ENCODE results near the gene SLC27A6.
"Not testable (repeated sequence)": the region's sequence is repeated elsewhere in the genome, so short reads cannot be mapped to it uniquely, and the experiment has no call there.

SLC27A6 gene, protein sequence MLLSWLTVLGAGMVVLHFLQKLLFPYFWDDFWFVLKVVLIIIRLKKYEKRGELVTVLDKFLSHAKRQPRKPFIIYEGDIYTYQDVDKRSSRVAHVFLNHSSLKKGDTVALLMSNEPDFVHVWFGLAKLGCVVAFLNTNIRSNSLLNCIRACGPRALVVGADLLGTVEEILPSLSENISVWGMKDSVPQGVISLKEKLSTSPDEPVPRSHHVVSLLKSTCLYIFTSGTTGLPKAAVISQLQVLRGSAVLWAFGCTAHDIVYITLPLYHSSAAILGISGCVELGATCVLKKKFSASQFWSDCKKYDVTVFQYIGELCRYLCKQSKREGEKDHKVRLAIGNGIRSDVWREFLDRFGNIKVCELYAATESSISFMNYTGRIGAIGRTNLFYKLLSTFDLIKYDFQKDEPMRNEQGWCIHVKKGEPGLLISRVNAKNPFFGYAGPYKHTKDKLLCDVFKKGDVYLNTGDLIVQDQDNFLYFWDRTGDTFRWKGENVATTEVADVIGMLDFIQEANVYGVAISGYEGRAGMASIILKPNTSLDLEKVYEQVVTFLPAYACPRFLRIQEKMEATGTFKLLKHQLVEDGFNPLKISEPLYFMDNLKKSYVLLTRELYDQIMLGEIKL

DNA sequence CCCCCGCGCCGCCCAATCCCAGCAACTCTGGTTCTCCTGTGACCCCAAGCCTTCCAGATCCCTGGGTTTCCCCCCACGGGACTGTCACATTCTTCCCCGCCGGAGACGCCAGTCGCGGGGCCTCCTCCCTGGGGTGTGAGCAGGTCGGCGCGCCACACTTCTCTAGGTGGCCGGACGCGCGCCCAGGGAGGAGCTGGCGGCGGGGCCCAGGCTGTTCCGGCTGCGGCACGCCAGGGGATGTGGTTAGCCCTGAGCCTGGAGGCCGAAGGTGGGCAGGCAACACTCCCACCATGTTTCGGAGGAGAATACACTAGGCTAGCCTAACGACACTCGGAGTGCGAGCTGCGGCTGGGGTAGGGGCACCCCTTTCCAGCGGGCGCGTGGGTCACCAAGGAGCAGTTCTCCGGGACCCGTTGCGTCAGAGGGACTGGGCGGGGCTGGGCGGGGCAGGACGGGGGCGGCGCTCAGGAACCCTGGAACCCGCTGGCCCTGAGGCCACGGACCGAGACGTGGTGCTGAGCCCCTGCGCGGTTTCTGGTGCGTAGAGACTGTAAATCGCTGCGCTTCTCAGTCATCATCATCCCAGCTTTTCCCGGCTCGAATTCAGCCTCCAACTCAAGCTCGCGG lies at the start of gene SLC27A6:
Gene SLC27A6 (plus strand): TSS at position 478 of the 627 bp plus-strand sequence. CDS start 650 bp downstream, outside the sequence.
- intact Hi-C loops (cut with DNase I) = no loop called here
- peak in 3 of 42 donors; percentile 17 to 33 (median 23) for DNase-seq

DNA sequence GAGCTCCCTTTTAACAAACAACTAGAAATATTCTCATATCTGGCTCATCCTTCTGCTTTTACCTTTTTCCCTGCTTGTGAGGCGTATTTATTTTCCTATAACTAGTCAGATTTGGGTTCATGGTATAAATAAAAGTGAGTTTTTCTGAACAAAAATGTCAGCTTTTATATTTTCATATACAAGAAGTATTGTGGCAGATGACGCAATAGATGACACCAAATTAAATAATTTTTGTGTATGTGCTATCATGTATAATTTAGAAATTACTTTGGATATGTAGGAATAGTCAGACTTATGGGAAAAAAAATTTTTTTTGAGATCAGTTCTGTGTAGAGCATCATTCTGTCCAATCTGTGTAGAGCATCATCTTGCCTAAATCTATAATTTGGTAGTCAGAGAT lies 45.7 kb upstream of the SLC27A6 start:
- intact Hi-C loops (cut with DNase I) = no loop called here
- no peak for DNase-seq

DNA sequence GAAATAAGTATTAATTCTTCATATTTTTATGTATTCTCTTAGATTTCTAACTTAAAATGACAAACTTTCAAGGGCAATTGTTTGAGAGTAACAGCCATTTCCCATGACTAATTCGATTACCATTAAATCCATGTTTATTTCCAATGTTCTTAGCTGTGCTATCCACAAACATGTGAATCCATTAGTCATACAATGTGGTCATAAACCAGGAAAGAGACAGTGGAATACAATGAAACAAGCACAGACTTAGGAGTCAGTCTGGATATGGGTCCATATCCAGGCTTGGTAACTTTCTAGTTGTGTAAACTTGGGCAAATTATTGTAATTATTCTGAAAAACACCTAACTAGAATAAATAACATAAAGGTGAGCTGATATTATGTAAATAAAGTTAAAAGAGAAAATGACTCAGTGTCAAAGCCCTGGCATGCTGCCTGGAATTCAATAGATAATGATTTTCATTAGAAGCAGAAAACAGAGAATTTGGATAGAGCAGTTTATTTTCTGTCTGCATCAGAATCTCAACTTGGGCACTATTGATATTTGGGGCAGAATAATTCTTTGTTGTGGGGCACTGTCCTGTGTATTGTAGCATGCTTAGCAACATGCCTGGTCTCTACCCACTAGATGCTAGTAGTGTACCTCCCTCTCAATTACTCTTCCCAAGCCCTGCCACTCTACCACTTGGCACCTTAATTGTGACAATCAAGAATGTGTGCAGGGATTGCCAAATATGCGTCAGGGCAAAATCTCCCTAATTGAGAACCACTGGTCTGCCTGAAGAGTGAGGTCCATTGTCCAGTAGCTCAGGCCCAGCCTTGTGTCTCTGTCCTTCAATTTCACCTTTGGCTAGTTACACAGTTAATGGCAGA lies 44.7 kb upstream of the SLC27A6 start:
- intact Hi-C loops (cut with DNase I) = no loop called here
- no peak for DNase-seq

DNA sequence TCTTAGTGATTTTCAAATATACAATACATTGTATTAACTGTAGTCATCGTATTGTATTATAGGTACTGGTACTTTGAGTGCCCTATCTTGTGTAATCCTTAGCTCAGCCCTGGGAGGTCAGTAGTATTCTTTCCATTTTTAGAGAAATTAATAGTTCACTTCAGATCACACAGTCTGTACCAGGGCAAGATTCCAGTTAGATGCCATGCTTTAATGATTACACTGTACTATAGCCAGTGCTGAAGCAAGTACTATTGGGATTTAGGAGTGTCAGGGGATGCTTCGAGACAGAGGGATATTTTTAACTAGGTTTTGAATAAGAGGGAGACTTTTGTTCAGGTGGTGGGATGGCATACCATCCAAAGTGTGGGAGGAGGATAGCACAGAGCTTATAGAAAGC lies 41.0 kb upstream of the SLC27A6 start:
- intact Hi-C loops (cut with DNase I) = no loop called here
- DNase-seq = no peak

DNA sequence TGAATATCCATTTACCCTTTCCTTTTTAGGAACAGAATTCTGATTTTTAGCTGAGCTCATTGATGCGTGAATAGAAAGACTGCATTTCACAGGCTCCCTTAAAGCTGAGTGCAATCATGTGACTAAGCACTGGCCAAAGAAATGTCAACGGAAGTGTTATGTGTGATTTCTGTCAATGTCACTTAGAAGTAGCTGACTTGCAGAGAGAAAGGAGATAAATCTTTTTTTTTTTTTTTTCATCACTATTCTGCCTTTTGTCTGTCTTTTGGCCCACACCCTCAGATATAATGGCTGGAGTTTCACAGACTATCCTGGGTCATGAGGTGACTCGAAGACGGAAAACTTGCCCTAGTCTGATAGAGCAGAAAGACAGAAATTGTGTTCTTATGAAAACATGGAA lies 39.3 kb upstream of the SLC27A6 start:
- no peak for DNase-seq
- intact Hi-C loops (cut with DNase I) = no loop called here

DNA sequence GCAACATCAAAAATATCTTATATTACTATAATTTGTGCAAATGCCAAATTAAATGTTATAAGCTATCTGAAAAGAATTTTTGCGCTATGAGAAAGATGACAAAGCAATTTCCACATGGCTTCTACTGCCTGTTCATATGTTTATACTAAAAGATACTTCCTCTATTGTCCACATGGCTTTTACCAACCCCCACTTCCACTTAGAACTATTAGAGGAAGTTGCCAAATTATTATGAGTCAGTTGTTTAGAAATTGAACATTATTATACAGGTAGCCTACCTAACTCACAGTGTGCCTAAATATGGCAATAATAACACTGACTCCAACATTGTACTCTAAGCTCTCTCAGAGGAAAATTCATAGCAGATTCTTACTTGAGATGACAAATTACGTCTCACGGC lies 37.6 kb upstream of the SLC27A6 start:
- intact Hi-C loops (cut with DNase I) = no loop called here
- DNase-seq = no peak

DNA sequence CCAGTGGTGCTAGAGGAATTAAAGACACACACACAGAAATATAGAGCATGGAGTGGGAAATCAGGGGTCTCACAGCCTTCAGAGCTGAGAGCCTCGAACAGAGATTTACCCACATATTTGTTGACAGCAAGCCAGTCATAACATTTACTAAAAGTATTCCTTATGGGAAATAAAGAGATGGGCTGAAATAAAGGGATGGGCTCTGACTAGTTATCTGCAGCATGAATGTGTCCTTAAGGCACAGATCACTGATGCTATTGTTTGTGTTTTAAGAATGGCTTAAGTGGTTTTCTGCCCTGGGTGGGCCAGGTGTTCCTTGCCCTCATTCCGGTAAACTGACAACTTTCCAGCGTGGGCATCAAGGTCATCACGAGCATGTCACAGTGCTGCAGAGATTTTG lies 33.1 kb upstream of the SLC27A6 start:
- intact Hi-C loops (cut with DNase I) = not testable (repeated sequence)

DNA sequence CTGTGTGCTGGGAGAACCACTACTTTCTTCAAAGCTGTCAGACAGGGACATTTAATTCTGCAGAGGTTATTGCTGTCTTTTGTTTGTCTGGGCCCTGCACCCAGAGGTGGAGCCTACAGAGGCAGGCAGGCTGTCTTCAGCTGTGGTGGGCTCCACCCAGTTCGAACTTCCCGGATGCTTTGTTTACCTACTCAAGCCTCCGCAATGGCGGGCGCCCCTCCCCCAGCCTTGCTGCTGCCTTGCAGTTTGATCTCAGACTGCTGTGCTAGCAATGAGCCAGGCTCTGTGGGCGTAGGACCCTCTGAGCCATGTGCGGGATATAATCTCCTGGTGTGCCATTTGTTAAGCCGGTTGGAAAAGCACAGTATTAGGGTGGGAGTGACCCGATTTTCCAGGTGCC lies 22.2 kb upstream of the SLC27A6 start:
- DNase-seq; intact Hi-C loops (cut with DNase I): not testable (repeated sequence)

More for the DNA sequence above, 33.1 kb upstream of the SLC27A6 start:
- not testable (repeated sequence) for DNase-seq

DNA sequence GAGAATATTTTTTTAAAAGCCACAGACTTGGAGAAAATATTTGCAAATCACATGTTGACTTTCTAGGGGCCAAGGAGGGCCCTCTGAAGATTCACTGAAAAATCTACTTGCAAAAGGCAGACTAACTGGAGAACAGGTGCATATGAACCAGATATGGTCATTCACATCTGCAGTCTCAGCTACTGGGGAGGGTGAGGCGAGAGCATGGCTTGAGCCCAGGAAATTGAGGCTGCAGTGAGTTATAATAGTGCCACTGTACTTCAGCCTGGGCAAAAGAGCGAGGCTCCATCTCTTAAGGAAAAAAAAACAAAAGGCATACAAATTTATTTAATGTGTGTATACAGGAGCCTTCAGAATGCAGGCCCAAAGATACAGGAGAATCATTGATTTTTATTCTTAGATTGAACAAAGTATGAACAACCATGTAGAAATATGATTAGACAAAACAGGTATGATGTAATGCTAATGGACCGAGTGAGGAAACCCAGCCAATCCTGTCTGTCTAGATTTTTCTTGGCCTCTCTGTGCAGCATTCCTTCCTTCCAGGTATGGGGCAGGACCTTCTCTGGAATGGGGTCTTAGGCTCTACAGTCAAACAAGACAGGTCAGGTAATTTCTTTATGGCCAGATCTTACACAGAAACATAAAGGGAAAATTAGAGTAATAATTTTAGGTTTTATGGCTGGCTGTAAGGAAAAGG lies 15.3 kb upstream of the SLC27A6 start:
- intact Hi-C loops (cut with DNase I) = no loop called here
- DNase-seq = no peak

DNA sequence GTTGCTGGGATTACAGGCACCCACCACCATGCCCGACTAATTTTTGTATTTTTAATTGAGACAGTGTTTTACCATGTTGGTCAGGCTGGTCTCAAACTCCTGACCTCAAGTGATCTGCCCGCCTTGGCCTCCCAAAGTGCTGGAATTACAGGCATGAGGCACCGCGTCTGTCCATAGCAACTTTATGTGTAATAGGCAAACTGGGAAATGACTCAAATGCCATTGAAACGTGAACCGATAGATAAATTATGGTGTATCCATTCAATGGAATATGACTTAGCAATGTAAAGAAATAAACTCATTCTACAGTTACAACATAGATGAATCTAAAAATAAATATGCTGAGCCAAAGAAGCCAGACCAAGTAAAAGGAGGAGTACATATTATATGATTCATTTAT lies 14.0 kb upstream of the SLC27A6 start:
- DNase-seq; intact Hi-C loops (cut with DNase I): not testable (repeated sequence)

DNA sequence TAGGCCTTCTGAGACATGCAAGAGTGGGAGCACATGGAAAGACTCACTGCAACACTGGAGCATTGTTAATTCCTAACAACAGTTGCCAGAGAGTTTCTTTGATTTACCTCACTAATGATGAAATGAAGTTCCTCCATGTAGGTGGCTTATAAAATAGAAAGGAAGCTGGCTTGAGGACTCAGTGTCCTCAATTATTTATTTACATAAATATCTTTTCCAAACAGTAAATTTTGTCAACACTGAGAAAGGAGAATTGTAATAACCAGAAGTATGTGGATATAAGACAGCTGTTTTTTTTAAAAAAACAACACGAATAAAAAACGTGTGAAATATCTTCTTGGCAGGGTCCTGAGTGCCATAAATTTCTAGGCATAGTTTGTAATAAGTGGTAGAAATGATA lies 9.1 kb upstream of the SLC27A6 start:
- no peak for DNase-seq
- intact Hi-C loops (cut with DNase I) = no loop called here

DNA sequence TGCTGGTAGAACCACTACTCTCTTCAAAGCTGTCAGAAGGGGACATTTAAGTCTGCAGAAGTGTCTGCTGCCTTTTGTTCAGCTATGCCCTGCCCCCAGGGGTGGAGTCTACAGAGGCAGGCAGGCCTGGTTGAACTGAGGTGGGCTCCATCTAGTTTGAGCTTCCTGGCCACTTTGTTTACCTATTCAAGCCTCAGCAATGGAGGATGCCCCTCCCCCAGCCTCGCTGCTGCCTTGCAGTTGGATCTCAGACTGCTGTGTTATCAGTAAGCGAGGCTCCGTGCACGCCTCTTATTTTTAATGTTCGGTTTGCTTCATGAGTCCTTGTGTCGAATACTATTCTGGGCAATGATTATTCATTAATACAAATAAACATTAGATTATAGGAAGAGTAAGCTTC lies 3.1 kb upstream of the SLC27A6 start:
- DNase-seq = no peak
- intact Hi-C loops (cut with DNase I) = no loop called here

DNA sequence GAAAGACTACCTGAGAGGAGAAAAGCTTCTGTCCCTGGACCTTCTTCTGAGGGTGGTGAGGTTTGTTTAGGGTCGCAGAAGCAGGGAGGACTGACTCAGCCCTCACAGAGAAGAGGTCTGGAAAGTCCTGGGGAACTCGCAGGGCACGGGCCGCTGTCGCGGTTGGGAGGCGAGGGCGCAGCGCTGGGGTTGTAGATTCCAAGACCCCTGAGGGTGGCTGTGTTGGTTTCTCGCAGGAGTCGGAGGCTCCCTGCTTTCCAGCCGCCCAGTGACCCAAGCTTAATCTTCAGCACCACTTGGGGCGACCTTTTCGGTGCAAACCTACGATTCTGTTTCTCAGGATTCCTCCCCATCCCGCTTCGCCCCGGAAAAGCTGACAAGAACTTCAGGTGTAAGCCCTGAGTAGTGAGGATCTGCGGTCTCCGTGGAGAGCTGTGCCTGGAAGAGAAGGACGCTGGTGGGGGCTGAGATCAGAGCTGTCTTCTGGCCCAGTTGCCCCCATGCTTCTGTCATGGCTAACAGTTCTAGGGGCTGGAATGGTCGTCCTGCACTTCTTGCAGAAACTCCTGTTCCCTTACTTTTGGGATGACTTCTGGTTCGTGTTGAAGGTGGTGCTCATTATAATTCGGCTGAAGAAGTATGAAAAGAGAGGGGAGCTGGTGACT lies 482 bp downstream of the SLC27A6 start:
- DNase-seq = peak in 1 of 42 donors; percentile 26
- intact Hi-C loops (cut with DNase I) = no loop called here

DNA sequence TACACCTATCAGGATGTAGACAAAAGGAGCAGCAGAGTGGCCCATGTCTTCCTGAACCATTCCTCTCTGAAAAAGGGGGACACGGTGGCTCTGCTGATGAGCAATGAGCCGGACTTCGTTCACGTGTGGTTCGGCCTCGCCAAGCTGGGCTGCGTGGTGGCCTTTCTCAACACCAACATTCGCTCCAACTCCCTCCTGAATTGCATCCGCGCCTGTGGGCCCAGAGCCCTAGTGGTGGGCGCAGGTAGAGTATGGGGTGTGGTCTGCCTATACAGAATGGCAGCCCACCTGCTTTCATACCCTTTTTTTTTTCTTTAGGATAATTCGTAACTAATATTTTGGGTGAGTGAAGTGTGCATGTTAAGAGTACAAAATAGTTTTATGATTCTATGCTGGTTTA lies 1.1 kb downstream of the SLC27A6 start:
- DNase-seq = no peak
- intact Hi-C loops (cut with DNase I) = no loop called here

DNA sequence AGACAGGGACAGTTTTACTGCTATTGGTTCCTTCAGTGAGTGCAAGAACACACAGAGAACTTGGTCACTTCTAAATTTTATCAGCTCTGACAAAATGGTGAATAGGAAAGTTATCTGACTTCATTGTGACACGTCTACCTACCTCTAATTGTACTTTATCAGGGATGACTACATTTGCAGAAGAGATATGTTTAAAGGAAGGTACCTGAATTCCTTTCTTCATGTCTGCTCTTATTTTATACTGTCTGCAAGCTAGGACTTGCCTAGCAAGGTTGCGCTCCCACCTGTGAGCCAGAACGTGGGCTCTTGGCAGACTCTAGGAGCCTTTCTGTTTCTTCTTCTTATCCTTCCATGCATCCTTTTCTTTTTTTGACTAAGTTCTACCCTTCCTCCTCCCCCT lies 1.6 kb downstream of the SLC27A6 start:
- intact Hi-C loops (cut with DNase I) = no loop called here
- DNase-seq = no peak

DNA sequence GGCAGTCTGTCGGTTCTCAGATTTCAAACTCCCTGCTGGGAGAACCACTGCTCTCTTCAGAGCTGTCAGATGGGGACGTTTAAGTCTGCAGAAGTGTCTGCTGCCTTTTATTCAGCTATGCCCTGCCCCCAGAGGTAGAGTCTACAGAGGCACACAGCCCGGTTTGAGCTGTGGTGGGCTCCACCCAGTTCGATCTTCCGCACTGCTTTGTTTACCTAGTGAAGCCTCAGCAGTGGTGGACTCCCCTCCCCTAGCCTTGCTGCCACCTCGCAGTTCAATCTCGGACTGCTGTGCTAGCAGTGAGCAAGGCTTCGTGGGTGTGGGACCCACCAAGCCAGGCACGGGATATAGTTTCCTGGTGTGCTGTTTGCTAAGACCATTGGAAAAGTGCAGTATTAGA lies 8.0 kb downstream of the SLC27A6 start:
- no peak for DNase-seq
- intact Hi-C loops (cut with DNase I) = no loop called here

DNA sequence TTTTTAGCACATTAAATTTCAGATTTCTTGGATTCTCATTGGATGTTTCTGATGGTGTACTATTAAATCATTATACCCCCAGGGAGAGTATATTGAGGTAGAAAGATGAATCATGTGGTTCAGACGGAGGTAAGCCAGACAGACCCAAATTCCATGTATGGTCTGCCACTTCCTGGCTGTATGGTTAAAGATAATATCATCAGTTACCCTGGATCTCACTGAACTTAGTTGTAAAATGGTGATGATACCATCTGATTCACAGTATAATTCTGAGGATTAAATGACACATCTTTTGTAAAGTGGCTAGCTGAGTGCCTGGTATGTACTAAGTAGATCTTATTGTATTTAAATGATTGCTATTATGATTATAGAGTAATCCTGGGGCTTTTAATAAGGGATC lies 9.3 kb downstream of the SLC27A6 start:
- intact Hi-C loops (cut with DNase I) = no loop called here

DNA sequence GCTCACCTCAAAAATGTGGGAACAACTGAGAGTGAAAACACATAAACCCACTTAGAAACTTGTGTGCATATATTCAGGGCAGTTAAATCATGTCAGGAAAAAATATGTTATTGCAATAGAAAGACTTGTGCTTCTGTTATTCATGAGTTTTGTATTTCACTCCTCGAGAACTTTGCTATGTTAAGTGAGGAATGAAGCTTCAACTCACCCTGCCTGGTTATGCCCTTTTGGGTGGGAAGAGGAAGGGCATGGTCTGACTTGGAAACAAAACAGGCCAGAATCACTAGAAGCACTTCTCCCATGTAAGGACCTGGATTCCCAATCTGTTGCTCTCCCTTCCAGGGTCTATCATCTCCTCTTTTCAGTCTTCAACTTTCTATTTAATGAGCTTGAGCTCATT lies 14.5 kb downstream of the SLC27A6 start:
- intact Hi-C loops (cut with DNase I) = no loop called here
- DNase-seq = no peak

More for the DNA sequence above, 9.3 kb downstream of the SLC27A6 start:
- no peak for DNase-seq
